Measurements from ENCODE around the gene SIAE. TPM values are rescaled to one million over a fixed set of nuclear protein-coding genes. Genes with fewer than 3 reads are reported as not detected.

The SIAE gene
- total RNA-seq, 4 donors from 2014 or later = 2.7 to 7.5 (median 4.0) TPM

- TF ChIP-seq CTCF (IDR thresholded peaks at IDR 0.05) (no peak), POLR2A (IDR thresholded peaks at IDR 0.05) (no peak), POLR2AphosphoS5 (IDR thresholded peaks at IDR 0.05) (no peak), EP300 (IDR thresholded peaks at IDR 0.05) (no peak)
- H3K36me3 ChIP-seq = peaks cover 0 to 71% of the 10 kb centered on the region in 2 donors
- no peaks in the 10 kb centered on the region for H3K27me3 ChIP-seq
- no peak overlapping the region for H3K27ac ChIP-seq
- no peaks in the 10 kb centered on the region for H3K4me1 ChIP-seq
- ATAC-seq = no peak
- H3K9me3 ChIP-seq = no peaks in the 10 kb centered on the region
- no peak overlapping the region for H3K4me3 ChIP-seq
- WGBS, 2 donors (ENCODE audit: low coverage in 1 of 2) = 90% methylated on average over 4 of the region's 4 CpGs
These were observed 11.4 kb downstream of the SIAE start for GRCh38 chr11:124662106-124662505.

- Histone ChIP-seq H3K27ac (no peak overlapping the region), H3K27me3 (no peaks in the 10 kb centered on the region), H3K4me1 (no peaks in the 10 kb centered on the region), H3K9me3 (no peaks in the 10 kb centered on the region), H3K4me3 (no peak overlapping the region), H3K36me3 (peaks cover 0 to 72% of the 10 kb centered on the region in 2 donors)
- TF ChIP-seq POLR2A (IDR thresholded peaks at IDR 0.05) = no peak
- TF ChIP-seq EP300 (IDR thresholded peaks at IDR 0.05) = no peak
- no peak for TF ChIP-seq POLR2AphosphoS5 (IDR thresholded peaks at IDR 0.05)
- TF ChIP-seq CTCF (IDR thresholded peaks at IDR 0.05) = no peak
- ATAC-seq = no peak
These were observed 12.0 kb downstream of the SIAE start for GRCh38 chr11:124661553-124661952.

- H3K9me3 ChIP-seq = no peaks in the 10 kb centered on the region
- no peaks in the 10 kb centered on the region for H3K4me1 ChIP-seq
- peaks cover 0 to 55% of the 10 kb centered on the region in 2 donors for H3K36me3 ChIP-seq
- no peak overlapping the region for H3K4me3 ChIP-seq
- WGBS, 2 donors (ENCODE audit: low coverage in 1 of 2) = 67 to 84% methylated on average over 1 of the region's 1 CpG
- H3K27me3 ChIP-seq = no peaks in the 10 kb centered on the region
- no peak overlapping the region for H3K27ac ChIP-seq
- ATAC-seq = no peak
- TF ChIP-seq POLR2AphosphoS5 (IDR thresholded peaks at IDR 0.05) (no peak), CTCF (IDR thresholded peaks at IDR 0.05) (no peak), POLR2A (IDR thresholded peaks at IDR 0.05) (no peak), EP300 (IDR thresholded peaks at IDR 0.05) (no peak)
These were observed 14.6 kb downstream of the SIAE start for GRCh38 chr11:124658986-124659385.

- no peak overlapping the region for H3K27ac ChIP-seq
- peaks cover 0 to 55% of the 10 kb centered on the region in 2 donors for H3K36me3 ChIP-seq
- TF ChIP-seq CTCF (IDR thresholded peaks at IDR 0.05) = no peak
- no peak for TF ChIP-seq EP300 (IDR thresholded peaks at IDR 0.05)
- TF ChIP-seq POLR2AphosphoS5 (IDR thresholded peaks at IDR 0.05) = no peak
- no peak for TF ChIP-seq POLR2A (IDR thresholded peaks at IDR 0.05)
- 68 to 93% methylated on average over 2 to 3 of the region's 3 CpGs for WGBS, 2 donors (ENCODE audit: low coverage in 1 of 2)
- no peak overlapping the region for H3K4me3 ChIP-seq
- no peak for ATAC-seq
- no peaks in the 10 kb centered on the region for H3K9me3 ChIP-seq
- no peaks in the 10 kb centered on the region for H3K27me3 ChIP-seq
- no peaks in the 10 kb centered on the region for H3K4me1 ChIP-seq
These were observed 15.0 kb downstream of the SIAE start for GRCh38 chr11:124658501-124658900.

GRCh38 chr11:124657904-124658303, 15.6 kb downstream of the SIAE start:
- ATAC-seq = no peak
- H3K9me3 ChIP-seq = no peaks in the 10 kb centered on the region
- no peaks in the 10 kb centered on the region for H3K4me1 ChIP-seq
- H3K27ac ChIP-seq = no peak overlapping the region
- no peaks in the 10 kb centered on the region for H3K27me3 ChIP-seq
- H3K36me3 ChIP-seq = peaks cover 0 to 55% of the 10 kb centered on the region in 2 donors
- WGBS, 2 donors (ENCODE audit: low coverage in 1 of 2) = 73 to 76% methylated on average over 3 to 5 of the region's 5 CpGs
- TF ChIP-seq EP300 (IDR thresholded peaks at IDR 0.05) = no peak
- no peak for TF ChIP-seq POLR2A (IDR thresholded peaks at IDR 0.05)
- TF ChIP-seq POLR2AphosphoS5 (IDR thresholded peaks at IDR 0.05) = no peak
- TF ChIP-seq CTCF (IDR thresholded peaks at IDR 0.05) = no peak
- H3K4me3 ChIP-seq = no peak overlapping the region

All from gastroesophageal sphincter (tissue), 4 donors.